ENCODE results near the gene CCNK.
A peak's percentile ranks its signal among the peaks of the same experiment; 100 is the strongest.

Gene CCNK

DNA sequence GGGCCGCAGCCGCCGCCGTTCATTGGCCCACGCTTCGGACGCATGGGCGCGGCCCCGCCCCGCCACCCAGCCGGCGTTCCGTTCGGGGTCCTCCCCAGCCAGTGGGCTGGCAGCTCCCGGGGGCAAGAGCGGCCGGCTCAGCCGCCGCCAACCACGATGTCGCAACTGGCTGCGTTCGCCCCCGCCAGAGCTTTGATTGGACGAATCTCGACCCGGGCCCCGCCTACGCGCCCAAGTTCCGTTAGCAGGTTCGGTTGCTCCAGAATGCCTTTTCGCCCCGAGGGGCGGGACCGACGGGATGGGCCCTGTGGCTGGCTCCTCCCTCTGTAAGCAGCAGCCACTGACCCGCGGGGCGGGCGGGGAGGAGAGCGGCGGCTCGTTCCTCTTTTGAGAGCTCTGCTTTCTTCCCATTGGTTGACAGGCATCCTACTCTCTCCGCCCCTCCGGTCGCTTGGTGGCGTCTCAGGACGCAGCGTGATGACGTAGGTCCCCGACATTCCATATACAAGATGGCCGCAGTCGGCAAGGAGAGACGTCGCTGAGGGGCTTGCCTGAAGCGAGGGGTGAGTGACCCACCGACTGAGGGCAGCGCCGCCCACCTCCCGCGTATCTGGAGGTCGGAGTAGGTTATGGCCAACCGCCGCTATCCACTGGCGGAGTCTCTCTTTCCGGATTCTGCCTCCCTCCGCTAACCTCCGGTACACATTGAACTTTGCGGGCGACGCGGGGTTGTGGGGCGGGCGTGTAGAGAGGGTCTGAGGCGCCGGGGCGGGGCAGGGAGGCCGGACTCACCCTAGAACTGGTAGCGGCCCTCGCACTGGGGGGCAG lies at the start of gene CCNK:
Gene CCNK (plus strand): TSS at position 493 of the 828 bp plus-strand sequence. CDS start 11,269 bp downstream, outside the sequence.
- Histone ChIP-seq H3K4me3 (ENCODE audit: low read depth, low read length, poor library complexity, severe bottlenecking) (peak within 1 kb of the TSS; percentile 97), H3K27me3 (ENCODE audit: insufficient read depth, low read length) (no peaks in the 10 kb centered on the region), H3K4me2 (ENCODE audit: low read length) (peak within 1 kb of the TSS; percentile 95), H4K20me1 (ENCODE audit: insufficient read depth, low read length) (no peaks in the 10 kb centered on the region; the same call in 1 of the 2 replicates), H2AFZ (ENCODE audit: low read length) (no peak within 1 kb of the TSS), H3K36me3 (ENCODE audit: insufficient read depth, low read length) (no peaks in the 10 kb centered on the region; the same call in 1 of the 2 replicates), H3K4me1 (ENCODE audit: insufficient read depth, low read length, severe bottlenecking) (peaks cover 32% of the 10 kb centered on the region), H3F3A (ENCODE audit: insufficient read depth, low read length) (no peaks in the 10 kb centered on the region), H3K27ac (ENCODE audit: low read depth, low read length, poor library complexity, severe bottlenecking) (peak within 1 kb of the TSS; percentile 39), H3K9me2 (ENCODE audit: low read depth, low read length) (no peaks in the 10 kb centered on the region), H3K9me3 (ENCODE audit: low read length) (no peaks in the 10 kb centered on the region), H3K9ac (ENCODE audit: low read length) (peak within 1 kb of the TSS; percentile 87), H3K79me2 (ENCODE audit: insufficient read depth, low read length) (peaks cover 79% of the 10 kb centered on the region)
- no peak for TF ChIP-seq EZH2 (IDR thresholded peaks at IDR 0.05; ENCODE audit: borderline replicate concordance, low read length)
- TF ChIP-seq, protein P1, sequence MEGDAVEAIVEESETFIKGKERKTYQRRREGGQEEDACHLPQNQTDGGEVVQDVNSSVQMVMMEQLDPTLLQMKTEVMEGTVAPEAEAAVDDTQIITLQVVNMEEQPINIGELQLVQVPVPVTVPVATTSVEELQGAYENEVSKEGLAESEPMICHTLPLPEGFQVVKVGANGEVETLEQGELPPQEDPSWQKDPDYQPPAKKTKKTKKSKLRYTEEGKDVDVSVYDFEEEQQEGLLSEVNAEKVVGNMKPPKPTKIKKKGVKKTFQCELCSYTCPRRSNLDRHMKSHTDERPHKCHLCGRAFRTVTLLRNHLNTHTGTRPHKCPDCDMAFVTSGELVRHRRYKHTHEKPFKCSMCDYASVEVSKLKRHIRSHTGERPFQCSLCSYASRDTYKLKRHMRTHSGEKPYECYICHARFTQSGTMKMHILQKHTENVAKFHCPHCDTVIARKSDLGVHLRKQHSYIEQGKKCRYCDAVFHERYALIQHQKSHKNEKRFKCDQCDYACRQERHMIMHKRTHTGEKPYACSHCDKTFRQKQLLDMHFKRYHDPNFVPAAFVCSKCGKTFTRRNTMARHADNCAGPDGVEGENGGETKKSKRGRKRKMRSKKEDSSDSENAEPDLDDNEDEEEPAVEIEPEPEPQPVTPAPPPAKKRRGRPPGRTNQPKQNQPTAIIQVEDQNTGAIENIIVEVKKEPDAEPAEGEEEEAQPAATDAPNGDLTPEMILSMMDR (IDR thresholded peaks at IDR 0.05; ENCODE audit: low read length) = no peak

- H3K4me2 ChIP-seq (ENCODE audit: low read length) = no peak overlapping the region
- no peaks in the 10 kb centered on the region for H3K27me3 ChIP-seq (ENCODE audit: insufficient read depth, low read length)
- H3K9me3 ChIP-seq (ENCODE audit: low read length) = no peaks in the 10 kb centered on the region; the same call in 1 of the 2 replicates
- H3K4me1 ChIP-seq (ENCODE audit: insufficient read depth, low read length, severe bottlenecking) = peaks cover 9% of the 10 kb centered on the region
- no peaks in the 10 kb centered on the region for H4K20me1 ChIP-seq (ENCODE audit: insufficient read depth, low read length)
- H3K27ac ChIP-seq (ENCODE audit: low read depth, low read length, poor library complexity, severe bottlenecking) = no peak overlapping the region
- H3F3A ChIP-seq (ENCODE audit: insufficient read depth, low read length) = no peaks in the 10 kb centered on the region
- no peak overlapping the region for H3K4me3 ChIP-seq (ENCODE audit: low read depth, low read length, poor library complexity, severe bottlenecking)
- no peaks in the 10 kb centered on the region for H3K9me2 ChIP-seq (ENCODE audit: low read depth, low read length)
- H3K9ac ChIP-seq (ENCODE audit: low read length) = no peak overlapping the region
- no peak overlapping the region for H2AFZ ChIP-seq (ENCODE audit: low read length)
- no peaks in the 10 kb centered on the region for H3K79me2 ChIP-seq (ENCODE audit: insufficient read depth, low read length)
- TF ChIP-seq EZH2 (IDR thresholded peaks at IDR 0.05; ENCODE audit: borderline replicate concordance, low read length) = no peak
- TF ChIP-seq, protein P1 (IDR thresholded peaks at IDR 0.05; ENCODE audit: low read length) = no peak
- H3K36me3 ChIP-seq (ENCODE audit: insufficient read depth, low read length) = peaks cover 32% of the 10 kb centered on the region
Observed at GRCh38 chr14:99431986-99432385, 49.2 kb upstream of the CCNK start.

DNA sequence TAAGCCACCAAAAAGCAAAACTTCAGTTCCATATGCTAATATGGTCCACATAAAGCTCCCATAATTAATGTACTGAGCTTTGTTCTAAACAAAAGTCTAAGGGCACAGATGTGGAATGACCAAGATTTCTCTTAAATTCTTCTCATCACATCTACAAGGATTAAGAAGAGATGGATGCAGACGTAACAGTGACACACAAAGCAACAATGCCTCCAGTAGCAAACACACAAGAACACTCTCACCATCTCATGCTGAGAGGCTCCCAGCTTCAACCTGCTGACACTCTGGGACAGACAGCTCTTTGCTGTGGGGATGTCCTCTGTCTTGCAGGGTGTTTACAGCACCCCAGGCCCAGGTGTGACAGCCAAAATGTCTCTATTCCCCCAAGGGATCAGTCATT lies 48.7 kb upstream of the CCNK start:
- Histone ChIP-seq H3K9me2 (ENCODE audit: low read depth, low read length) (no peaks in the 10 kb centered on the region), H3K4me2 (ENCODE audit: low read length) (no peak overlapping the region), H4K20me1 (ENCODE audit: insufficient read depth, low read length) (no peaks in the 10 kb centered on the region), H3K27ac (ENCODE audit: low read depth, low read length, poor library complexity, severe bottlenecking) (no peak overlapping the region), H3K79me2 (ENCODE audit: insufficient read depth, low read length) (no peaks in the 10 kb centered on the region), H3K27me3 (ENCODE audit: insufficient read depth, low read length) (no peaks in the 10 kb centered on the region), H3K9me3 (ENCODE audit: low read length) (no peaks in the 10 kb centered on the region; the same call in 1 of the 2 replicates), H3F3A (ENCODE audit: insufficient read depth, low read length) (no peaks in the 10 kb centered on the region), H2AFZ (ENCODE audit: low read length) (no peak overlapping the region), H3K9ac (ENCODE audit: low read length) (no peak overlapping the region), H3K4me1 (ENCODE audit: insufficient read depth, low read length, severe bottlenecking) (peaks cover 9% of the 10 kb centered on the region), H3K36me3 (ENCODE audit: insufficient read depth, low read length) (peaks cover 32% of the 10 kb centered on the region), H3K4me3 (ENCODE audit: low read depth, low read length, poor library complexity, severe bottlenecking) (no peak overlapping the region)
- TF ChIP-seq EZH2 (IDR thresholded peaks at IDR 0.05; ENCODE audit: borderline replicate concordance, low read length) = no peak
- TF ChIP-seq, protein P1 (IDR thresholded peaks at IDR 0.05; ENCODE audit: low read length) = no peak
